ENCODE data around the gene GPR179.
"Not testable (repeated sequence)": the region's sequence is repeated elsewhere in the genome, so short reads cannot be mapped to it uniquely, and the experiment has no call there.

GPR179 gene

DNA sequence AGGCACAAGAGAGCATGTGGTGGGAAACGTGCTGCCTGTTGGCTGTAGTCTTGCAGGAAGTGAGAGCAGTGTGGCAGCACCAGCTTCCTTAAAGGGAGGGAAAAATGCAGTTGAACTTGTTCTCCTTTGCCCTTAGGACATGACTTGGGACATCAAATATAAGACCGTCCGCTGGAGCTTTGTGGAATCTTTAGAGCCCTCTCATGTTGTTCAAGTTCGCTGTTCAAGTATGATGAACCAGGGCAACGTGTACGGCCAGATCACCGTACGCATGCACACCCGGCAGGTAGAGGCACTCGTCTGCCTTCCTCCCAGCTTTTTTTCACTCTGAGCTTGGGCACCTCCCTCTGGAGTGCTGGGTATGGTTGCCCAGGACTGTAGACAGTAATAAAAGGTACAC is 23.3 kb downstream of the GPR179 start:
- no peak for DNase-seq

DNA sequence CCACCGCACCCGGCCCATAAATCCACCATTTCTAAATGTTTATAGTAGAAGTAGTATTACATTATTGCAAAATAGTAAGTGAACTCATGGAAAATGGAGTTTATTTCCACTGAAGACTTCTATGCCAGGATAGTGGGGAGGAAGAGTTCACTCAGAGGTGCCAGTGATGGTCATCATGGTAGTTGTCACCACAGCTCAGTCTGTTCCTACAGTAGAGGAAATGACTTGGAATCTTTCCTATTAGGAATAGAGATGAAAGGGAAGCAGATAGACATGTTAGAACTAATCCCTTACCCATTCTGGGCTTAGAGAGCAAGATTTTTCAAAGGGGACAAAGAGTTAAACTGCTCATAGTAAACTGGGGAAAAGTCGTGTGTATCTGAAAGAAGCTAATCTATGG is 26.7 kb downstream of the GPR179 start:
- DNase-seq: no peak

DNA sequence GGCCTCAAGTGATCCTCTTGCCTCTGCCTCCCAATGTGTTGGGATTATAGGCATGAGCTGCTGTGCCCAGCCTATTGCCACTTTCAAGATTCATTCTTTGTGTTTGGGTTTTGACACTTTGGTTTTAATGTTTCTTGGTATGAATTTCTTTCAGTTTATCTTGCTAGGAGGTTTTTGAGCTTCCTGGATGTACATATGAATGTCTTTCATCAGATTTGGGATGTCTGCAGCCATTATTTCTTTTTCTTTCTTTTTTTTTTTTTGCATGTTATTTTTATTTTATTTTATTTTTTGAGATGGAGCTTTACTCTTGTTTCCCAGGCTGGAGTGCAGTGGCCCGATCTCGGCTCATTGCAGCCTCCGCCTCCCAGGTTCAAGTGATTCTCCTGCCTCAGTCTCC is 28.3 kb downstream of the GPR179 start:
- no peak for DNase-seq

DNA sequence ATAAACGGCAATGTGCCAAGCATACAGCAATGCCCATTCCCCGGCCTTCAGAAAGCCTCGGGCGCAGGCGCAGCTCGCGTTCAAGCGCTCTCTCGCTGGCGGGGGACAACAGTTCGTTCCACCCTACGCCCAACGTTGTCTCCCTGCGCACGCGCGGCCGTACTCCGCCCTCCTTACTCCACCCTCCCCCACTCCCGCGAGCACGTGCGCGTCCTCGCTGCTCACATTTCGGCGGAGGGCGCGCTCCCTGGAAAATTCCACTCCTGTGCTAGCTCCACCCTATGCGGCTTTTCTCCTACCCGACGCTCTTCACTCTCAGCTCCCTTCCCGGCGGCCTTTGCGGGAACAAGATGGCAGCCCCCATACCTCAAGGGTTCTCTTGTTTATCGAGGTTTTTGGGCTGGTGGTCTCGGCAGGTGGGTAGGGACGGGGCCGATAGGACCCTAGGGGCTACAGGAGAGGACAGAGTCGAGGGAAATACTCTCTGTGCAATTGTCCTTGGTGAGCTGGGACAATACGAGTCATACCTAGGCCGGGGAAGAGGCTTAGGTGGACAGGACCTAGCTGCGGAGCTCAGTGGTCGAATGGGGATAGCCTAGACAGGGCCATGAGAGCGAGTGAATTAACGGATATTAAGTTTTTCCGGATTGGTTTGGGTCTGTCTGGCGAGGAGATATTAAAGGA is 46.8 kb downstream of the GPR179 start, which contains the start of gene MRPL45:
Gene MRPL45, plus strand, starts transcription at position 335 of the 684 bp plus-strand sequence. Its CDS starts 16 bp downstream, at position 351.
- peak; percentile 90 for DNase-seq

DNA sequence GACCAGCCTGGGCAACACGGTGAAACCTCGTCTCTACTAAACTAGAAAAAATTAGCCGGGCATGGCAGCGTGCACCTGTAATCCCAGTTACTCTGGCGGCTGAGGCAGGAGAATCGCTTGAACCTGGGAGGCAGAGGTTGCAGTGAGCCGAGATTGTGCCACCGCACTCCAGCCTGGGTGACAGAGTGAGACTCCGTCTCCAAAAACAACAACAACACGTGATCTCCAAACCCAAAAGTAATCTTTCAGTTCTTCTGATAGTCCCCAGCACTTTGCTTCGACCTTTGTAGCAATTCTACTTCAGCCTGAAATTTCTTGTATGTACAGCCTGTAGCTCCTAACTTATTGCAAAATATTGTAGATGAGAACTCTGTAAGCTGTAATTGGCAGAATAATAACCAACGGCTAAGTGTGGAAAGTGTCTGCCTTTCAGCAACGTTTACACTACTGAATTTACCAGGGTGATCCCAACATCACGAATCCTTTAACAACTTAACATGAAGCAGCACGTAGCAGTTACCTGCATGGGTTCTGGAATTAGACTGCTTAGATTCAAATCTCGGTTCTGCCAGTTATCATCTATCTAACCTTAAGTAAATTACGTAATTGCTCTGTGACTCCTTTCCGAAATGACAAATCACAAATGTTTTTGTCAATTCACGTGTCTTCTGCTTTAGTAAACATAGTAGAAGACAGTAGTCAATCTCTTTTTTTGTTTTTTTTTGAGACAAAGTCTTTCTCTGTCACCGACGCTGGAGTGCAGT is 48.0 kb downstream of the GPR179 start:
- not testable (repeated sequence) for DNase-seq

DNA sequence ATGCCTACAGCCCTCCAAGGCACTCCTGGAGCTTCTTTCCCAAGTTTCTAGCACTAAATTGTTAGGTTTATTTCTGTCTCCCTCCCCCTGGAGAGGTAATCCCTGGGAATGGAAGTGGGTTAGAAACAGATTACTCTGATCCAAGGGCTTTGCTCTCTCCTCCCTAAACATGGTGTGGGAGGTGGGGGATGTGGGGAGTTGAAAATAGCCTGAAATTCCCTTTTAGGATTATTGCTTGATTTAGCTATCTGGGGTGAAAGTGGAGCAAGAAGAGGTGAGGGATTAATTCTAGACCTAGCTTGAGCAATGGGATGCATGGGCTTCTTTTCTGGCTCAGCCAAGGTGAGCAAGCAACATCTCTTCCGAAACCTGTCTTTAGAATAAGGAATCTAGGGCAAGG is 54.0 kb downstream of the GPR179 start:
- not testable (repeated sequence) for DNase-seq

DNA sequence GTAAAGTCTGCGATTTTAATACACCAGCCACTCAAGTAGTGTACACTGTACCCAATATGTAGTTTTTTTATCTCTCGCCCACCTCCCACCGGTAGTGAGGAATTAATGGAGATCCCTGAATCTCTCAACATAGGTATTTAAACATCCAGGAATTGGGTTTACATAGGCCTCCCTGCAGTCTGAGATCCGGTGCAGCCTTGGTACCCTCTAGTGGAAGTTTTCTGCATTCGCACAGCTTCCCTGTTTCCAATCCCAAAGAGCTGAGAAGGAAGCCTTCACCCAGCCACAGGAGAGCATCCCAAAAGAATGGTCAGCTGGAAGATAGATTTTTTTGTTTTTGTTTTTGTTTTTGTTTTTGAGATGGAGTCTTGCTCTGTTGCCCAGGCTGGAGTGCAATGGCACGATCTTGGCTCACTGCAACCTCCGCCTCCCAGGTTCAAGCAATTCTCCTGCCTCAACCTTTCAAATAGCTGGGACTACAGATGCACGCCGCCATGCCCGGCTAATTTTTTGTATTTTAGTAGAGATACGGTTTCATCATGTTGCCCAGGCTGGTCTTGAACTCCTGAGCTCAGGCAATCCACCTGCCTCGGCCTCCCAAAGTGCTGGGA is 55.4 kb downstream of the GPR179 start:
- not testable (repeated sequence) for DNase-seq

DNA sequence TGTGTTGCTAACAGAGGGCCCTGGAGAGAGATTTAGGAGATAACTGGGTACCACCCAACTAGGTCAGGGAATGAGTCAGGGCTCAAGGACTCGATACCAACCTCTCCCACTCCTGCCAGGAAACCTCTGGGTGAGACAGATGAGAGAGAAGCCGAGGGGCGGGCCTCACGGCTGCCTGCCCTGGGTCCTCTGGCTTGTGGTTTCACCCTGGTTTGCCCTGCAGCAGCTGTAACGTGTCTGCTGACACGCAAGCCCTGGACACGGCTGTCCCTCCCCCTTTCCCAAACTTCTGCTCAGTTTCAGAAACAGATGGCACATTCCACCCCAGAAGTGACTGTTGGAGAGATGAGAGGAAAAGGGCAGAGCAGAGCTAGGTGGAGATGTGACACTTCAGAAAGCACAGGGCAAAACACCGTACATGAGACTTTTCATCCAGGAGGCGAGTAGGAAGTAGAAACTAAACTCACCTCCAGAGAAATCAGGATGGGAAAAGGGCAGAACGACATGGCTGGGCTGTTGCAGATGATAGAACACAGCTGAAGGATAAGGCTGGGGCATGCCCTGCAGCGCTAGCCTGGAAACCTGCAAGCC is 57.2 kb downstream of the GPR179 start:
- not testable (repeated sequence) for DNase-seq

DNA sequence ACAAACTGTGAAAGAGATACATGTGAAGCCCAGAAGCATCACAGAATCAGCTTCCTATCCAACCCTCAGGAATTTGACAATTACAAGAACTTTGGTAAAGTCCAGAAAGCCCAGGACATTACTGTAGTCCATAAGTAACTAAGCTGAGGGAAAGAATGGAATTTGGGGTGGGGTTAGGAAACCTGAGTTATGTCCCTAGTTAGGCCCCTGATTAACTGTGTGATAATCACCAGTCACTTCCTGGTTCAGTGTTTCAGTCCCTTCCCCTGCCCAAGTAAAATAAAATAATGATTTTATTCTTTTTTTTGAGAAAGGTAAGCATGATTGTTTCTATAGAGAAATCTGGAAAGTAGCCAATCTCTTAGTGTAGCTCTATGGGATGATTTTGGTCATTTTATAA is 57.8 kb downstream of the GPR179 start:
- DNase-seq: not testable (repeated sequence)

Data from effector CD4-positive, alpha-beta T cell (primary cell).